Mucosa of rectum (tissue), 2 donors: ENCODE results near the gene JPH4.

ENCODE experiments used
- H3K27ac ChIP-seq, 2 donors: one replicate each; pipeline ENCODE4 v1.7.0; 2013; ENCODE audit warnings: inconsistent platforms in 2 of 2, low read depth in 2 of 2, low read length in 2 of 2
- H3K27me3 ChIP-seq, 2 donors: one replicate each; pipeline ENCODE4 v1.7.0; 2013; ENCODE audit warnings: low read length in 2 of 2; ENCODE audit not compliant: control insufficient read depth in 2 of 2, insufficient read depth in 2 of 2
- H3K36me3 ChIP-seq, 2 donors: one replicate each; pipeline ENCODE4 v1.7.0; 2013; ENCODE audit warnings: low read length in 2 of 2; ENCODE audit not compliant: control insufficient read depth in 2 of 2, insufficient read depth in 2 of 2
- H3K4me1 ChIP-seq, 2 donors: one replicate each; pipeline ENCODE4 v1.7.0; 2013; ENCODE audit warnings: low read length in 2 of 2, mild to moderate bottlenecking in 1 of 2; ENCODE audit not compliant: control insufficient read depth in 2 of 2, insufficient read depth in 2 of 2
- H3K4me3 ChIP-seq, 2 donors: one replicate each; pipeline ENCODE4 v1.7.0; 2013; ENCODE audit warnings: low read length in 2 of 2
- H3K9ac ChIP-seq, 2 donors: one replicate each; pipeline ENCODE4 v1.7.0; 2013; ENCODE audit warnings: low read length in 2 of 2, low read depth in 1 of 2, mild to moderate bottlenecking in 1 of 2
- H3K9me3 ChIP-seq, 2 donors: one replicate each; pipeline ENCODE4 v1.7.0; 2013; ENCODE audit warnings: low read length in 2 of 2; ENCODE audit not compliant: control insufficient read depth in 2 of 2
- donor health status: healthy.
- donor health status: Normal muscosa, but diverticular disease.

Gene JPH4

DNA sequence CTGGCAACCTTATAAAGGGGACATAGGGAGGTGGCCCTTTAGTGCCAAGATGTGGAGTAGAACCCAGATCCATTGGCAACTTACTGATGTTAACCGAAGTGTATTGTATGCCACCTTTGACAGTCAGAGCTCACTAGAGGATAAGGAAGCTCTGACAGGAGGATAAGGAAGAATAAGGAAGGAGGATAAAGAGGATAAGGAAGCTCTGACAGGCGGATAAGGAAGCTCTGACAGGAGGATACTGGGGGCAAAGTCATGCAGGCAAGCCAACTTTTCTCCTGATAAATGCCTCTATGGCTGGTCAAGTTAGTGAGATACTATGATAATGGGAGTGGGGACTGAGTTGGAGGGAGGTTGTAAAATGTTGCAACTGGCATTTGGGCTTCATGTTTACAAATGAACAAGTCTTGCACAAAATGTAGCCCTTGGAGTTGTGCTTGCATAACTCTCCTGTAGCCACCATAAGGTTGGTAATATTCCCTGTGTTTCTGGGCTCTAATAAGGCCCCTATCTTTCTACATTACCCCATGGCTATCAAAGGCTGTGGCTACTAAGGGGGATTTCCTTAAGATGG, 39.9 kb upstream of the JPH4 start:
- Histone ChIP-seq H3K9ac (no peak overlapping the region), H3K4me1 (peaks cover 0 to 6% of the 10 kb centered on the region in 2 donors)

DNA sequence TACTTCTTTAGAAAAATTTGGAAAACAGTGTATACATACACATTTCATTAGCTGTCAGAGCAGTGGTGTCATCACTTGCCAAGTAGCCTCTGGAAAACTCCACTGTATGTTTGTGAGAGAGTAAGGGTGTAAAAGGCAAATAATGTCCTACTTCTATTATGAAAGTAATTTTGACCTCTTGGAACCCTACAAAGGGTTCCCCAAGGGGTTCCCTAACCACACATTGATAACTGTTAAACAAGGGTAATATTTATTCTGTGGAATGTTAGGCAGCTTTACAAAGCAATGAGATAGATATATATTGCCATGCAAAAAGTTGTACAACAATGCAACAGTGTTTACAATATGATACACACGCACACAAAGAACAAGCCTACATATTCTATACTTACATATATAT, 38.9 kb upstream of the JPH4 start:
- Histone ChIP-seq H3K9me3 (no peaks in the 10 kb centered on the region), H3K36me3 (no peaks in the 10 kb centered on the region), H3K27me3 (no peaks in the 10 kb centered on the region), H3K4me3 (no peak overlapping the region), H3K4me1 (peaks cover 0 to 16% of the 10 kb centered on the region in 2 donors), H3K27ac (no peak overlapping the region), H3K9ac (no peak overlapping the region)

More for the DNA sequence above, 39.9 kb upstream of the JPH4 start:
- H3K36me3 ChIP-seq: no peaks in the 10 kb centered on the region
- no peak overlapping the region for H3K27ac ChIP-seq
- no peaks in the 10 kb centered on the region for H3K9me3 ChIP-seq
- H3K4me3 ChIP-seq: no peak overlapping the region
- no peaks in the 10 kb centered on the region for H3K27me3 ChIP-seq

DNA sequence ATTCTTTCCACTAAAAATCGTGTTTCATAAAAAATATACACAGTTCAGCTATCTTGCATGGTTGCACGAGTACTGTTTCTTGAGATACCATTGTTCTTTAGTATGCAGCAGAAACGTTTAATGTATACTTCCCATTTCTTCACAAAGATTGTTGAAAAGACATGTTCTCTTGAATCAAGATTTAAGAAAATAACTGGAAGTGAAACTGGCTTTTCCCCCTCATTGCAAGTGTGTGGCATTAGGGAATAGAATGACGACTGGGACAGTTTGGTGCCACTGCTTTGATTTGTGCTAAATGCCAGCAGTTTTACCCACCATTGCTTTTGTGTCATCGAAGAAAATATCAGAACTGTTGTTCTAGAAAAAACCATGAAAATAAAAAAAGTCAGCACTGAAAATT, 37.3 kb upstream of the JPH4 start:
- peaks cover 4 to 31% of the 10 kb centered on the region in 2 donors for H3K4me1 ChIP-seq
- H3K4me3 ChIP-seq: no peak overlapping the region
- H3K27ac ChIP-seq: no peak overlapping the region
- H3K27me3 ChIP-seq: no peaks in the 10 kb centered on the region
- no peak overlapping the region for H3K9ac ChIP-seq
- H3K9me3 ChIP-seq: no peaks in the 10 kb centered on the region
- no peaks in the 10 kb centered on the region for H3K36me3 ChIP-seq

DNA sequence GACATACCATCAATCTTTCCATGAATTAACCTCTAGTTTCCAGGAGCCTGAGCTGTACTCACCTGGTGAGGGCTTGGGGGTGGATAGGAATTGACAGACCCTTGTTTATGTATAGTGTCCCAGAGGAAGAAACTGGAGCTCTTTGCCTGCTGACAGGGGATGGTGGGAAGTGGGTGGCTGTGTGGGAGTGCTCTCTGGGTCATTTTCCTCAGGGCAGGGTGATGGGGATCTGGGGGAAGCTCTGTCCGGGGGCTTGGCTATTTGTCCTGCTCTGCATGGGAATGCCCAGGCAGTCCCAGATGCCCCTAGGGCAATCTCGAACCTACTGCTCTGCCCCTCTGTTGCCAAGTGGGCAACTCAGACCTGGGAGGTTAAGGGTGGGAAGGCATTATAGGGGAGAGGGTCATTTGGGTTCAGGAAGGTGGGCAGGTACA, 35.8 kb upstream of the JPH4 start:
- Histone ChIP-seq H3K9ac (no peak overlapping the region), H3K4me1 (peaks cover 15 to 44% of the 10 kb centered on the region in 2 donors), H3K4me3 (no peak overlapping the region), H3K36me3 (no peaks in the 10 kb centered on the region), H3K9me3 (no peaks in the 10 kb centered on the region), H3K27me3 (no peaks in the 10 kb centered on the region), H3K27ac (peak overlapping the region; percentile 18 to 23)

DNA sequence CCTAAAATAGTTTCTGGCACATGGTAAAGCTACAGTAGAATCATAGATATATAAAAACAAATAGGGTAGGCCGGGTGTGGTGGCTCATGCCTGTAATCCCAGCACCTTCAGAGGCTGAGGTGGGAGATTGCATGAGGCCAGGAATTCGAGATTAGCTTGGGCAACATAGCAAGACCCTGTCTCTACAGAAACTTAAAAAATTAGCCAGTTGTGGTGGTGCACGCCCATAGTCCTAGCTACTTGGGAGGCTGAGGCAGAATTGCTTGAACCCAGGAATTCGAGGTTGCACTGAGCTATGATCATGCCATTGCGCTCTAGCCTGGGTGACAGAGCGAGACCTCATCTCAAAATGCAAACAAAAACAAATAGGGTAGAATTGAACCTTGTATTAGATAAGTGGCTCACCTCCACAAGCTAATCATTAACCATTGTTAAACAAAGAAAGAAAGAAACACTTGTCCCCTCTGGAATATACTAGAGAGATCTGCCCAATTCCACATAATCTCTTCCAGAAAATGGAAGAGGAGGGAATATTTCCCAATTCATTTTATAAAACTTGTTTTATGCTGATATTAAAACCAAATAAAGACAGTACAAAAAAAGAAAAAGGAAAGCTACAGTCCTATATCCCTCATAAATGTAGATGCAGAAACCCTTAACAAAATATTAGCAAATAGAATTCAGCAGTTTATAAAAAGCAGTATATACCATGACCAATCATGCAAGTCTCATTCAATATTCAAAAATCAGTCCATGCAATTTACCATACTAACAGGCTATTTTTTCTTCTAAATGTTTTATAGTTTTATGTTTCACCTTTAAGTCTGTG, 34.9 kb upstream of the JPH4 start:
- H3K27me3 ChIP-seq: no peaks in the 10 kb centered on the region
- no peaks in the 10 kb centered on the region for H3K36me3 ChIP-seq
- H3K9me3 ChIP-seq: no peaks in the 10 kb centered on the region
- H3K4me1 ChIP-seq: peaks cover 18 to 44% of the 10 kb centered on the region in 2 donors
- H3K9ac ChIP-seq: peak overlapping the region in 1 of 2 donors; percentile 10
- H3K27ac ChIP-seq: peak overlapping the region; percentile 23 to 26
- no peak overlapping the region for H3K4me3 ChIP-seq

DNA sequence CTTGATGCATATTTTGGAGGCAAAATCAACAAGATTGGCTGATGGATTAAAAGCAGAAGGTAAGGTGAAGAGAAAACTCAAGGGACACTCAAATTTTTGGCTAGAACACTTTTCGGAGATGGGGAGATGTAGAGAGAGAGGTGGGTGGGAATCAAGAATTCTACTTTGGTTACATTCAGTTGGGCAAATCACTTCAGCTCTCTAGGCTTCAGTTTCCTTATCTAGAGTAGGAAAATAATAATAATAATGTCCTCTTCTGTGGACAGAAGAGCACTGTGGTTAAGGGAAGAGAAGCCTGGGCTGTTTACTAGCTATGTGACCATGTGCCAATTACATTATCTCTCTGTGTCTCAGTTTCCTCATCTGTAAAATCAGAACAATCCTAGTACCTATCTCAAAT, 34.2 kb upstream of the JPH4 start:
- Histone ChIP-seq H3K27ac (peak overlapping the region in 1 of 2 donors; percentile 45), H3K4me1 (peaks cover 18 to 44% of the 10 kb centered on the region in 2 donors), H3K9ac (no peak overlapping the region)

DNA sequence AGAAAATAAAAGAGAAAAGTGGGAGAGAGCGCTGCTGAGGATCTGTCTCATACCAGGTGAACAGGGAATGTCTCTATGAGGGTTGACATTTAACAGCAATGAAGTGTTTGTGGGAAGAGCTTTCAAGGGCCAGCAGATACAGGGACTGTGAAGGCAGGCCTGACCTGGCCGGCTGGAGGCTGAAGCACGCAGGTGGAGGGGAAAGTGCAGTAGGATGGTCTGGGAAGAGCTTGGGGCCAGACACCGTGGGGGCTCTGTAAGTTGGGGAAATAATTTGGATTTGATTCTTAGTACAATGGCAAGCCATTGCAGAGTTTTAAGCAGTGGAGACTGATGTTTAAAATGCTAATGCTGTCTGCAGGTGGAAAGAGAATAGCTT, 33.8 kb upstream of the JPH4 start:
- Histone ChIP-seq H3K4me1 (peaks cover 18 to 44% of the 10 kb centered on the region in 2 donors), H3K4me3 (no peak overlapping the region), H3K9ac (no peak overlapping the region), H3K27me3 (no peaks in the 10 kb centered on the region), H3K36me3 (no peaks in the 10 kb centered on the region), H3K9me3 (no peaks in the 10 kb centered on the region), H3K27ac (peak overlapping the region in 1 of 2 donors; percentile 45)

More for the DNA sequence above, 34.2 kb upstream of the JPH4 start:
- Histone ChIP-seq H3K36me3 (no peaks in the 10 kb centered on the region), H3K4me3 (no peak overlapping the region), H3K9me3 (no peaks in the 10 kb centered on the region), H3K27me3 (no peaks in the 10 kb centered on the region)

DNA sequence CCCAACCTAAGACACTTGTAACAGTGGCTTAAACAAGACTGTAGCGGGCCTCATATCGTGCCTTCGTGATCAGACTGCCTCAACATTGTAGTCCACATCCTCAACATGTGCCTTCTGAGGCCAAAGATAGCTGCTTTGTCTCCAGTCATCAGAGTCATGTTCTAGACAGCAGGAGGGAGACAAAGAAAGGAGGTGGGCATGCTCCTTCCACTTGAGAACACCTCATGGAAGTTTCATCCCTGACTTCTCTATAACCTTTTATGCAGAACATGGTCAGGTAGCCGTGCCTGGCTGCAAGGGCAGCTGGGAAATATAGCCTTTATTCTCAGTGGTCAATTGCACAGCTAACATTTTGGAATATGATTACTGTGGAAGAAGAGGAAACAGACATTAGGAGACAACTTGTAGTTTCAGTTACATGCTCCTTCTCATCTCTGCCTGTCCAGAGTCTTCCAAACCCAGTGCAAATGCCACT, 32.3 kb upstream of the JPH4 start:
- no peaks in the 10 kb centered on the region for H3K9me3 ChIP-seq
- H3K27me3 ChIP-seq: no peaks in the 10 kb centered on the region
- no peak overlapping the region for H3K9ac ChIP-seq
- no peak overlapping the region for H3K4me3 ChIP-seq
- H3K36me3 ChIP-seq: no peaks in the 10 kb centered on the region
- peaks cover 18 to 44% of the 10 kb centered on the region in 2 donors for H3K4me1 ChIP-seq
- H3K27ac ChIP-seq: peak overlapping the region; percentile 45 to 56

DNA sequence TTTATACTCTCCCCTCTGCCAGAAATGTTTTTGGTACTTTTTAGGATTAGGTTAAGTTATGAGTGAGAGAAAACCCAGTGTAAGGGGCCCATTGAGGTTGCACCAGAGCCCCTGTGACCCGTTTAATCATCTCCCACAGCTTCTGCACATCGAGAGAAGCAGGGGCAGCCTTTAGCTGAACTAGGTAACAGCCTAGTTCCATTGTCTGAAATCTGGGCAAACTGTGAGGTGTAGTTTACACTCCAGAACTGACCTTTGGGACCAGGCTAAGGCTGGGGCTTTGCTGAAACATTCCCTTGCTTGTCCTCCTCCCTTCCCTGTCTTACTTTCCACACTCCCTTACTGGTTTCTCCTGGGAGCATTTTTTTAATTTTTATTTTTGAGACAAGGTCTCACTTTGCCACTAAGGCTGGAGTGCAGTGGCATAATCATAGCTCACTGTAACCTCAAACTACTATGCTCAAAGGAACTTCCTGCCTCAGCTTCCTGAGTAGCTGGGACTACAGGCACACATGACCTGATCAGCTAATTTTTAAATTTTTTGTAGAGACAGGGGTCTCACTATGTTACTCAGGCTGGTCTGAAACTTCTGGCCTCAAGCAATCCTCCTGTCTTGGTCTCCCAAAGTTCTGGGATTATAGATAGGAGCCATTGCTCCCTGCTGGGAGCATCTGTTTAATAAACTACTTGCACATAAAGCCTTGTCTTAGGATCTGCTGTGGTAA, 31.7 kb upstream of the JPH4 start:
- H3K9ac ChIP-seq: no peak overlapping the region
- no peaks in the 10 kb centered on the region for H3K36me3 ChIP-seq
- no peaks in the 10 kb centered on the region for H3K27me3 ChIP-seq
- H3K27ac ChIP-seq: peak overlapping the region; percentile 18 to 56
- H3K9me3 ChIP-seq: no peaks in the 10 kb centered on the region
- peaks cover 18 to 44% of the 10 kb centered on the region in 2 donors for H3K4me1 ChIP-seq
- peak overlapping the region in 1 of 2 donors; percentile 7 for H3K4me3 ChIP-seq
